ENCODE measurements around the gene PRSS56.
"Not testable (repeated sequence)": the region's sequence is repeated elsewhere in the genome, so short reads cannot be mapped to it uniquely, and the experiment has no call there.

Gene PRSS56

DNA sequence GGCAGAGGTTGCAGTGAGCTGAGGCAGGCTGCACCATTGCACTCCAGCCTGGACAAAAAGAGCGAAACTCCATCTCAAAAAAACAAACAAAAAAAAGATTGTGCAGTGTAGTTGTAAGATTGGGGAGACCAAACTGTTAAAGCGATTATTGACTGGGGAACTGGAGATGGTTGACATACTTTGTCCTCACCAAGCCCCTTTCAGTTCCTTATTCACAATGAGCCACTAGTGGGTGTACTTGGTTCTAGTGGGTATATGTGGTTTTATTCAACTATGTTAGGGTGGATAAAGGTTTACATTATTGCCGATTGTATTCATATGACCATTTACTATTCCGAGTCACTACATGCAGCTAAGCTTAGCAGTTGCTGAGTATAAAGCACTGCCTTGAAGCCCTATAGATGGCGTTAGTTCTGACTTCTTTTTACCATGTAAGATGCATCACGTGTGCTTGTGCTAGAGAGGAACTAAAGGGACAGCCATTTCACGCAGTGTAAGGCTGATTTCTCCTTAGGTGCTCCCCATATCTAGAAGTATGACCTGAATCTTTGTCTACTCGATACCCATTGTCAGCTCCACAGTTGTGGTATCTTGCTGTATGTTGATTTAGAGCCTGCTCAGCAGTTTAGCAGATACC is 42.4 kb downstream of the PRSS56 start:
- in situ Hi-C loops (cut with MboI; ENCODE audit: low sequenced_read_pairs, unreplicated experiment): no loop called here
- no peak for DNase-seq (ENCODE audit: low spot score)
- no peak for TF ChIP-seq CTCF (IDR thresholded peaks at IDR 0.05; ENCODE audit: borderline replicate concordance, control extremely low read depth, extremely low read depth, insufficient read depth, missing control alignments)

- in situ Hi-C loops (cut with MboI; ENCODE audit: low sequenced_read_pairs, unreplicated experiment): no loop called here
- TF ChIP-seq CTCF (IDR thresholded peaks at IDR 0.05; ENCODE audit: borderline replicate concordance, control extremely low read depth, extremely low read depth, insufficient read depth, missing control alignments): no peak
- no peak for DNase-seq (ENCODE audit: low spot score)
These were observed 43.4 kb downstream of the PRSS56 start for GRCh38 chr2:232563580-232563979.

DNA sequence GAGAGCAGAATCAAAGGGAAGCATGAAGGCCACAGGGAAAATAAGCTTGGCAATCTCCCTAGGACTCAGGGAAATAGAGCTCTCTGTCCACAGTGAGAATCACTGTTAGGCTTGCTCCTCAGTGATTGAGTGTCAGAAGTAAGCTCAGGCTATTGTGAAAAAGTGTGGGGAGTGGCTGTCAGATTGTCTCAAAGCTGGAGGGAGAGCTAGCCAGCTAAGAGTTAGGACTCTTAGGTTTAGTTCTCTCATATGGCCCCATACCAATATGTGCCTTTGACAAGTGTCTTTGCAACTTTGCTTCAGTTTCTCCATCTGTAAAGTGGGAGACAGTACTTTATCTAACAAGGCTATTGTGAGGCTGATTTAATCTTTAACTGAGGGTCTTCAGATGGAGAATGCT is 47.5 kb downstream of the PRSS56 start:
- in situ Hi-C loops (cut with MboI; ENCODE audit: low sequenced_read_pairs, unreplicated experiment): no loop called here
- no peak for TF ChIP-seq CTCF (IDR thresholded peaks at IDR 0.05; ENCODE audit: borderline replicate concordance, control extremely low read depth, extremely low read depth, insufficient read depth, missing control alignments)
- DNase-seq (ENCODE audit: low spot score): no peak

DNA sequence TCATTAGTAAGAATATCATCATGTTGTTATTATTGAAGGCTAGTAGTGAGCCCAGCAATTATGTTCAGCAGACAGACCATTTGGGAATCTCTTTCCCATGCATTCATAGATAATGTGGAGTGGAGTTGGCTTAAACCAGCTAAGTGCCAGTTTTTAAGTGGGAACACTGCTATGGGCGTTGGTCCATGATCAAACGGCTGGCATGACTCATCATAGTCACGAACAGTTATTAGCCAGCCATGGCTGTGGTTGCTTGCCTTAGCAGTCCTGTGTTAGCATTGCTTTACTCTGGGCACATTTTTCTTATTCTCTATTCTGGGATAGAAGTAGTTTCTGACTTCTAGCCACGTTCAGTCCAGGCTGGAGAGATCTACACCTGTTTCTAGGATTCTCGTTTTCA is 48.0 kb downstream of the PRSS56 start:
- in situ Hi-C loops (cut with MboI; ENCODE audit: low sequenced_read_pairs, unreplicated experiment): no loop called here
- TF ChIP-seq CTCF (IDR thresholded peaks at IDR 0.05; ENCODE audit: borderline replicate concordance, control extremely low read depth, extremely low read depth, insufficient read depth, missing control alignments): no peak
- no peak for DNase-seq (ENCODE audit: low spot score)

DNA sequence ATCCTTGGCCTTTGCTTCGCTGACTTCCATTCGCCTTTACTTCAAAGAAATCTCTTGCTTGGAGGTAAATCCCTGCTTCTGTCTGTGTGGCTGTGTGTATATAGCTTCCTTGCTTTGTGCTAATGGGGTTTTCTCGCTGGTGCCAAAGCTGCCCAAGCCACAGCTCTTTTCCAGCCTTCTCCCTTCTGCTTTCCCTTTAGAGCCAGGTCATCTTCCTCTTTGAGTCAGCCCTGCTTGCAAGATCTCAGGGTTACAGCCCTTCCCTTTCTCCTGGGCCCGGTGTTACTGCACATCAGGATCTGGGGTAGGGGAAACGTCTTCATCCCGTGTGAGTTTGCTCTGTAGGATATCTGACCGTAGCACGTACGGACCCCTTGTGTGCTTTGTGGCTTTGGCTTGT is 49.4 kb downstream of the PRSS56 start:
- in situ Hi-C loops (cut with MboI; ENCODE audit: low sequenced_read_pairs, unreplicated experiment): no loop called here
- no peak for TF ChIP-seq CTCF (IDR thresholded peaks at IDR 0.05; ENCODE audit: borderline replicate concordance, control extremely low read depth, extremely low read depth, insufficient read depth, missing control alignments)
- DNase-seq (ENCODE audit: low spot score): no peak

DNA sequence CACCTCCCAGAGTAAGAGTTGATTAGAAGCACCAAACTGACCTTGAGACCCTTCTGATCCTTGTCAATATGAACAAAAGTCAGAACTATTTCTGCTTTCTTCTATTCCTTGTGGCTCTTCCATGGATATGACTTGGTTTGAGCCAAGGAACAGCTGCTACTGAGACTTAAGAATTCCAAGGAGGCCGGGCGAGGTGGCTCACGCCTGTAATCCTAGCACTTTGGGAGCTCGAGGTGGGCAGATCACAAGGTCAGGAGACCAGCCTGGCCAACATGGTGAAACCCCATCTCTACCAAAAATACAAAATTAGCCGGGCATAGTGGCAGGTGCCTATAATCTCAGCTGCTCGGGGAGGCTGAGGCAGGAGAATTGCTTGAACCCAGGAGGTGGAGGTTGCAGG is 50.3 kb downstream of the PRSS56 start:
- DNase-seq (ENCODE audit: low spot score); in situ Hi-C loops (cut with MboI; ENCODE audit: low sequenced_read_pairs, unreplicated experiment): not testable (repeated sequence)

GRCh38 chr2:232571026-232571474 is 50.9 kb downstream of the PRSS56 start:
- TF ChIP-seq CTCF (IDR thresholded peaks at IDR 0.05; ENCODE audit: borderline replicate concordance, control extremely low read depth, extremely low read depth, insufficient read depth, missing control alignments): no peak
- no peak for DNase-seq (ENCODE audit: low spot score)
- in situ Hi-C loops (cut with MboI; ENCODE audit: low sequenced_read_pairs, unreplicated experiment): no loop called here
